ENCODE results near the gene MKI67. TPM values are rescaled to one million over a fixed set of nuclear protein-coding genes. Genes with fewer than 3 reads are reported as not detected.

The MKI67 gene
- 5.1 and 8.8 TPM in 2 replicates for total RNA-seq

DNA sequence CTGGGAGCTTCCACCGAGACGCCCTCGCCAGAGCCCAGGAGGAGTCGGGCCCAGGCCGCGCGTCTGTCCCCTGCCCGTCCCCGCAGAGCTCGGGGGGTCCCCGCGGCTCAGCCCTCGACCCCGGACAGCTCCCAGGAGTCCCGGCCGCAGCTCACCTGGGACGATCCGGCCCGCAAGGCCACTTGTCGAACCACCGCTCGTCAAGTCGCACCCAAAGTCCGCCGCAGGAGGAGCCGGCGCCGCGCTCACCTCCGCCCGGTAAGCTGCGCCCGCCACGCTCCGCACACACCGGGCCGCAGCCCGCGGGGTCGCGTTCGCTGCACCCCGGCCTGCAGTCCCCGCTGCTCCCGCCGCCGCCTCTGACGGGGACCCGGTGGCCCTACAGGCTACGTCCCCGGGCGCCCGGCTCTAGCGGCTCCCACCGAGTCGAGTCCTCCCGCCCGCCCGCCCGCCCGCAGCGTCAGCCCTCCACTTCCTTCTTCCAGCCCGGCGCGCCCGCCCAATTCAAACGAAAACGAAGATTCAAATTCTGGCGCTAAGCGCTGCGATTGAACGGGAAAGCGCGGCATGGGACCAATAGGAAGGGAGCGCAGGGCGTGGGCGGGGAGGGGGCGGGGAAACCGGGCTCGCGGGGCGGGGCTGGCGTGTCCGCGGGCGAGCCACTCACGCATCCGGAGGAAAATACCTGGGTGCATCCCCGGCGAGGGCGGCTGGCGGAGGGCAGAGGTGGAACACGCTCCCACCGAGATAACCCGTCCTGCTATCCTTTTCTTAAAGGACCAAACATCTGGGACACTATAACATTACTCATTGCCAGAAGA, at the start of gene MKI67:
TSS of gene MKI67 (minus strand) at position 480 of the 821 bp plus-strand sequence. CDS start 756 bp downstream, outside the sequence.

Other genes with a start within 250 kb of the MKI67 start
- gene CLRN3, start 233.5 kb downstream of the MKI67 start, total RNA-seq: not detected in 2 replicates
- gene PTPRE, start 219.3 kb downstream of the MKI67 start, total RNA-seq: 3.5 and 4.7 TPM in 2 replicates